ENCODE data around the gene ITIH3. TPM values are rescaled to one million over a fixed set of nuclear protein-coding genes. Genes with fewer than 3 reads are reported as not detected.

The ITIH3 gene
- total RNA-seq, 1 experiment from 2014 or later, result 0.37 TPM

DNA sequence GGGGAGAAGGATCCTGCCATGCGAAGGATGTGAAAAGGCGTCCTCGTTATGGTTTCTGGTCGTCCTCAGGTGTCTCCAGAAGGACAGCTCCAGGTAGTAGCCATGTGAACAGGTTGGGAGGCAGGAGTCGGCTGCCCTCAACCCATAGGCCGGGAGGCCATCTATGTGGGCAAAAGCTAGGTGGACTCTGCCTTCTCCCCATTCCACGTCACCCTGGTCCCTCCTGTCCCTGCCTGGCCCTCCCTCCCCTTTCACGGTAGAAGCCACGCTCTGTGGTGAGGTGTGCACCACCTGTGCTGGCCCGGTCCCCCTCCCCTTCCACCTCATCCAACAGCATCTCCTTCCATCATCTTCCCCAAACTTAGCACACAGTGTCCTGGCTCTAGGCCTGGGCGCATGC is 16.3 kb downstream of the ITIH3 start:
- Mint-ChIP-seq H3K27me3 (ENCODE audit: low read depth) (peaks cover 3% of the 10 kb centered on the region; the same call in 1 of the 2 replicates), H3K36me3 (no peaks in the 10 kb centered on the region), H3K27ac (no peak overlapping the region), H3K4me3 (no peak overlapping the region), H3K4me1 (no peaks in the 10 kb centered on the region), H3K9me3 (no peaks in the 10 kb centered on the region)
- no peak for ATAC-seq
- ChIA-PET CTCF (interaction anchor here (5.1 to 5.5 kb wide), 2 partner anchors 10 to 18 kb away, joined by 25 to 34 read pairs; no protein-coding TSS in a partner anchor), POLR2A (no interaction called here)
- no peak for DNase-seq (ENCODE audit: low spot score)
- no peak for TF ChIP-seq ZNF671 (CRISPR knock-in tag; IDR thresholded peaks at IDR 0.05)
- no peak for TF ChIP-seq ZNF396 (CRISPR knock-in tag; IDR thresholded peaks at IDR 0.05; ENCODE audit: borderline replicate concordance)
- no peak for TF ChIP-seq ZNF121 (CRISPR knock-in tag; IDR thresholded peaks at IDR 0.05)
- TF ChIP-seq GABPB1 (CRISPR knock-in tag; IDR thresholded peaks at IDR 0.05), result no peak
- no peak for TF ChIP-seq MYBL2 (CRISPR knock-in tag; IDR thresholded peaks at IDR 0.05)
- TF ChIP-seq, protein P1, sequence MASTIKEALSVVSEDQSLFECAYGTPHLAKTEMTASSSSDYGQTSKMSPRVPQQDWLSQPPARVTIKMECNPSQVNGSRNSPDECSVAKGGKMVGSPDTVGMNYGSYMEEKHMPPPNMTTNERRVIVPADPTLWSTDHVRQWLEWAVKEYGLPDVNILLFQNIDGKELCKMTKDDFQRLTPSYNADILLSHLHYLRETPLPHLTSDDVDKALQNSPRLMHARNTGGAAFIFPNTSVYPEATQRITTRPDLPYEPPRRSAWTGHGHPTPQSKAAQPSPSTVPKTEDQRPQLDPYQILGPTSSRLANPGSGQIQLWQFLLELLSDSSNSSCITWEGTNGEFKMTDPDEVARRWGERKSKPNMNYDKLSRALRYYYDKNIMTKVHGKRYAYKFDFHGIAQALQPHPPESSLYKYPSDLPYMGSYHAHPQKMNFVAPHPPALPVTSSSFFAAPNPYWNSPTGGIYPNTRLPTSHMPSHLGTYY (CRISPR knock-in tag; IDR thresholded peaks at IDR 0.05), result no peak
- TF ChIP-seq, protein P2, sequence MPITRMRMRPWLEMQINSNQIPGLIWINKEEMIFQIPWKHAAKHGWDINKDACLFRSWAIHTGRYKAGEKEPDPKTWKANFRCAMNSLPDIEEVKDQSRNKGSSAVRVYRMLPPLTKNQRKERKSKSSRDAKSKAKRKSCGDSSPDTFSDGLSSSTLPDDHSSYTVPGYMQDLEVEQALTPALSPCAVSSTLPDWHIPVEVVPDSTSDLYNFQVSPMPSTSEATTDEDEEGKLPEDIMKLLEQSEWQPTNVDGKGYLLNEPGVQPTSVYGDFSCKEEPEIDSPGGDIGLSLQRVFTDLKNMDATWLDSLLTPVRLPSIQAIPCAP (CRISPR knock-in tag; IDR thresholded peaks at IDR 0.05), result no peak
- TF ChIP-seq, protein P3, sequence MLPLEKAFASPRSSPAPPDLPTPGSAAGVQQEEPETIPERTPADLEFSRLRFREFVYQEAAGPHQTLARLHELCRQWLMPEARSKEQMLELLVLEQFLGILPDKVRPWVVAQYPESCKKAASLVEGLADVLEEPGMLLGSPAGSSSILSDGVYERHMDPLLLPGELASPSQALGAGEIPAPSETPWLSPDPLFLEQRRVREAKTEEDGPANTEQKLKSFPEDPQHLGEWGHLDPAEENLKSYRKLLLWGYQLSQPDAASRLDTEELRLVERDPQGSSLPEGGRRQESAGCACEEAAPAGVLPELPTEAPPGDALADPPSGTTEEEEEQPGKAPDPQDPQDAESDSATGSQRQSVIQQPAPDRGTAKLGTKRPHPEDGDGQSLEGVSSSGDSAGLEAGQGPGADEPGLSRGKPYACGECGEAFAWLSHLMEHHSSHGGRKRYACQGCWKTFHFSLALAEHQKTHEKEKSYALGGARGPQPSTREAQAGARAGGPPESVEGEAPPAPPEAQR (CRISPR knock-in tag; IDR thresholded peaks at IDR 0.05), result no peak

DNA sequence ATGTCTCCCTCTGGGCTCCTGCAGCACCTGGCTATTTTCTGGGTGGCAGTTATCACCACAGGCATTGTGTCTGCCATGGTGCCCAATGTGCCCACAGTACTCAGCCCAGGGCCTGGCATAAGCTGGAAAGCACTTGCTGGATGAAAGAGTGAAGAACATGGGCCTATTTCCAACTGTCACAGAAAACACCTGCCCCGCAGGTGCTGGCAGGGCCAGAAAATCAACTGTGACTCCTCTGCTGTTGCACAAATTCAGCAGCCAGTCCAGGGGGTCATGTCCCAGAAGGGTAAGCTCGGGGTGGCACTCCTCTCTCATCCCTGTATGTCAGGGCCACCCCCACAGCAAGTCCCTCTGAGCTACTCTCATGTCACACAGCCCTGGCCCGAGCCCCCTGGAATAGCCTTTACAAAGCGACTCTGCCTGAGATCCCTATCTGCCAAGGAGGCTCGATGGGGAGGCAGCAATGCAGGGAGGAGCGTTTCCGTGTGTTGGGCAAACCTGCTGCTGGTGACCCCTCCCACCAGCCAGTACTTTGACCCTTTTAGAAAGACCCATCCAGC is 16.9 kb downstream of the ITIH3 start:
- ChIA-PET POLR2A (interaction anchor here (0.6 to 0.7 kb wide), 2 partner anchors 10 to 70 kb away, joined by 3 read pairs; no protein-coding TSS in a partner anchor), CTCF (interaction anchor here (3.6 to 5.5 kb wide), 3 partner anchors 10 to 19 kb away, joined by 14 to 34 read pairs (median 25); no protein-coding TSS in a partner anchor)
- no peak for ATAC-seq
- no peak overlapping the region for H3K27ac Mint-ChIP-seq
- H3K4me3 Mint-ChIP-seq, result no peak overlapping the region
- H3K36me3 Mint-ChIP-seq, result no peaks in the 10 kb centered on the region
- DNase-seq (ENCODE audit: low spot score), result no peak
- no peaks in the 10 kb centered on the region for H3K9me3 Mint-ChIP-seq
- no peaks in the 10 kb centered on the region for H3K4me1 Mint-ChIP-seq
- H3K27me3 Mint-ChIP-seq (ENCODE audit: low read depth), result peaks cover 3% of the 10 kb centered on the region; the same call in 1 of the 2 replicates
- TF ChIP-seq, protein P4, sequence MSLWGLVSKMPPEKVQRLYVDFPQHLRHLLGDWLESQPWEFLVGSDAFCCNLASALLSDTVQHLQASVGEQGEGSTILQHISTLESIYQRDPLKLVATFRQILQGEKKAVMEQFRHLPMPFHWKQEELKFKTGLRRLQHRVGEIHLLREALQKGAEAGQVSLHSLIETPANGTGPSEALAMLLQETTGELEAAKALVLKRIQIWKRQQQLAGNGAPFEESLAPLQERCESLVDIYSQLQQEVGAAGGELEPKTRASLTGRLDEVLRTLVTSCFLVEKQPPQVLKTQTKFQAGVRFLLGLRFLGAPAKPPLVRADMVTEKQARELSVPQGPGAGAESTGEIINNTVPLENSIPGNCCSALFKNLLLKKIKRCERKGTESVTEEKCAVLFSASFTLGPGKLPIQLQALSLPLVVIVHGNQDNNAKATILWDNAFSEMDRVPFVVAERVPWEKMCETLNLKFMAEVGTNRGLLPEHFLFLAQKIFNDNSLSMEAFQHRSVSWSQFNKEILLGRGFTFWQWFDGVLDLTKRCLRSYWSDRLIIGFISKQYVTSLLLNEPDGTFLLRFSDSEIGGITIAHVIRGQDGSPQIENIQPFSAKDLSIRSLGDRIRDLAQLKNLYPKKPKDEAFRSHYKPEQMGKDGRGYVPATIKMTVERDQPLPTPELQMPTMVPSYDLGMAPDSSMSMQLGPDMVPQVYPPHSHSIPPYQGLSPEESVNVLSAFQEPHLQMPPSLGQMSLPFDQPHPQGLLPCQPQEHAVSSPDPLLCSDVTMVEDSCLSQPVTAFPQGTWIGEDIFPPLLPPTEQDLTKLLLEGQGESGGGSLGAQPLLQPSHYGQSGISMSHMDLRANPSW (CRISPR knock-in tag; conservative IDR thresholded peaks at IDR 0.05; ENCODE audit: low read depth), result no peak
- TF ChIP-seq SMAD4 (CRISPR knock-in tag; IDR thresholded peaks at IDR 0.05) (no peak), MXD4 (CRISPR knock-in tag; IDR thresholded peaks at IDR 0.05; ENCODE audit: borderline replicate concordance) (no peak), CREB1 (CRISPR knock-in tag; IDR thresholded peaks at IDR 0.05) (no peak), PRRX2 (CRISPR knock-in tag; IDR thresholded peaks at IDR 0.05) (no peak), ZNF416 (CRISPR knock-in tag; IDR thresholded peaks at IDR 0.05) (no peak), NR1H2 (CRISPR knock-in tag; IDR thresholded peaks at IDR 0.05) (no peak), OVOL2 (CRISPR knock-in tag; IDR thresholded peaks at IDR 0.05; ENCODE audit: borderline replicate concordance) (no peak), ZNF121 (CRISPR knock-in tag; IDR thresholded peaks at IDR 0.05) (no peak), SP1 (CRISPR knock-in tag; conservative IDR thresholded peaks at IDR 0.05) (no peak), ZNF263 (CRISPR knock-in tag; IDR thresholded peaks at IDR 0.05; ENCODE audit: low read depth) (no peak), ZNF396 (CRISPR knock-in tag; IDR thresholded peaks at IDR 0.05; ENCODE audit: borderline replicate concordance) (no peak)
- TF ChIP-seq, protein P5, sequence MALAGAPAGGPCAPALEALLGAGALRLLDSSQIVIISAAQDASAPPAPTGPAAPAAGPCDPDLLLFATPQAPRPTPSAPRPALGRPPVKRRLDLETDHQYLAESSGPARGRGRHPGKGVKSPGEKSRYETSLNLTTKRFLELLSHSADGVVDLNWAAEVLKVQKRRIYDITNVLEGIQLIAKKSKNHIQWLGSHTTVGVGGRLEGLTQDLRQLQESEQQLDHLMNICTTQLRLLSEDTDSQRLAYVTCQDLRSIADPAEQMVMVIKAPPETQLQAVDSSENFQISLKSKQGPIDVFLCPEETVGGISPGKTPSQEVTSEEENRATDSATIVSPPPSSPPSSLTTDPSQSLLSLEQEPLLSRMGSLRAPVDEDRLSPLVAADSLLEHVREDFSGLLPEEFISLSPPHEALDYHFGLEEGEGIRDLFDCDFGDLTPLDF (CRISPR knock-in tag; IDR thresholded peaks at IDR 0.05), result no peak
- TF ChIP-seq, protein P3 (CRISPR knock-in tag; IDR thresholded peaks at IDR 0.05), result no peak
- TF ChIP-seq, protein P6, sequence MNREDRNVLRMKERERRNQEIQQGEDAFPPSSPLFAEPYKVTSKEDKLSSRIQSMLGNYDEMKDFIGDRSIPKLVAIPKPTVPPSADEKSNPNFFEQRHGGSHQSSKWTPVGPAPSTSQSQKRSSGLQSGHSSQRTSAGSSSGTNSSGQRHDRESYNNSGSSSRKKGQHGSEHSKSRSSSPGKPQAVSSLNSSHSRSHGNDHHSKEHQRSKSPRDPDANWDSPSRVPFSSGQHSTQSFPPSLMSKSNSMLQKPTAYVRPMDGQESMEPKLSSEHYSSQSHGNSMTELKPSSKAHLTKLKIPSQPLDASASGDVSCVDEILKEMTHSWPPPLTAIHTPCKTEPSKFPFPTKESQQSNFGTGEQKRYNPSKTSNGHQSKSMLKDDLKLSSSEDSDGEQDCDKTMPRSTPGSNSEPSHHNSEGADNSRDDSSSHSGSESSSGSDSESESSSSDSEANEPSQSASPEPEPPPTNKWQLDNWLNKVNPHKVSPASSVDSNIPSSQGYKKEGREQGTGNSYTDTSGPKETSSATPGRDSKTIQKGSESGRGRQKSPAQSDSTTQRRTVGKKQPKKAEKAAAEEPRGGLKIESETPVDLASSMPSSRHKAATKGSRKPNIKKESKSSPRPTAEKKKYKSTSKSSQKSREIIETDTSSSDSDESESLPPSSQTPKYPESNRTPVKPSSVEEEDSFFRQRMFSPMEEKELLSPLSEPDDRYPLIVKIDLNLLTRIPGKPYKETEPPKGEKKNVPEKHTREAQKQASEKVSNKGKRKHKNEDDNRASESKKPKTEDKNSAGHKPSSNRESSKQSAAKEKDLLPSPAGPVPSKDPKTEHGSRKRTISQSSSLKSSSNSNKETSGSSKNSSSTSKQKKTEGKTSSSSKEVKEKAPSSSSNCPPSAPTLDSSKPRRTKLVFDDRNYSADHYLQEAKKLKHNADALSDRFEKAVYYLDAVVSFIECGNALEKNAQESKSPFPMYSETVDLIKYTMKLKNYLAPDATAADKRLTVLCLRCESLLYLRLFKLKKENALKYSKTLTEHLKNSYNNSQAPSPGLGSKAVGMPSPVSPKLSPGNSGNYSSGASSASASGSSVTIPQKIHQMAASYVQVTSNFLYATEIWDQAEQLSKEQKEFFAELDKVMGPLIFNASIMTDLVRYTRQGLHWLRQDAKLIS (CRISPR knock-in tag; IDR thresholded peaks at IDR 0.05; ENCODE audit: borderline replicate concordance), result no peak
- TF ChIP-seq, protein P7, sequence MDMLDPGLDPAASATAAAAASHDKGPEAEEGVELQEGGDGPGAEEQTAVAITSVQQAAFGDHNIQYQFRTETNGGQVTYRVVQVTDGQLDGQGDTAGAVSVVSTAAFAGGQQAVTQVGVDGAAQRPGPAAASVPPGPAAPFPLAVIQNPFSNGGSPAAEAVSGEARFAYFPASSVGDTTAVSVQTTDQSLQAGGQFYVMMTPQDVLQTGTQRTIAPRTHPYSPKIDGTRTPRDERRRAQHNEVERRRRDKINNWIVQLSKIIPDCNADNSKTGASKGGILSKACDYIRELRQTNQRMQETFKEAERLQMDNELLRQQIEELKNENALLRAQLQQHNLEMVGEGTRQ (CRISPR knock-in tag; IDR thresholded peaks at IDR 0.05), result no peak

All from WTC11 (cell line).